NCI-H2029 (cell line): Measurements from ENCODE around the gene KLHDC7A.
A peak's percentile ranks its signal among the peaks of the same experiment; 100 is the strongest.

Experiments
- DNase-seq: peaks from one replicate; lab custom pipeline; 2025; lab: John Stamatoyannopoulos, UW

The KLHDC7A gene

DNA sequence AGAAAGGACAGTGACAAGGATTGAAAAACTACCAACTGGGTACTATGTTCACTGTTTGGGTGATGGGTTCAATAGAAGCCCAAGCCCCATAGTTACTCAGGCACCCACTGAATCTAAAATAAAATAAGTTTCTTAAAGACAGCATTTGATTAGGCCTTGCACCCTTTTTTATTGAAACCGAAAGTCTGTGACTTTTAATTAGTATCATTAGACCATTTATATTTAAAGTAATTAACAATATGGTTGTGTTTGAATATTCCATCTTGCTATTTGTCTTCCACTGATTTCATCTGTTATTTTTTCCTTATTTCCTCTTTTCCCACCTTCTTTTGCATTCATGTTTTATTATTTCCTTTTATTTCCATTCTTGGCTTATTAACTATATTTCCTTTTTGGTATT is 27.4 kb downstream of the KLHDC7A start:
- no peak for DNase-seq

DNA sequence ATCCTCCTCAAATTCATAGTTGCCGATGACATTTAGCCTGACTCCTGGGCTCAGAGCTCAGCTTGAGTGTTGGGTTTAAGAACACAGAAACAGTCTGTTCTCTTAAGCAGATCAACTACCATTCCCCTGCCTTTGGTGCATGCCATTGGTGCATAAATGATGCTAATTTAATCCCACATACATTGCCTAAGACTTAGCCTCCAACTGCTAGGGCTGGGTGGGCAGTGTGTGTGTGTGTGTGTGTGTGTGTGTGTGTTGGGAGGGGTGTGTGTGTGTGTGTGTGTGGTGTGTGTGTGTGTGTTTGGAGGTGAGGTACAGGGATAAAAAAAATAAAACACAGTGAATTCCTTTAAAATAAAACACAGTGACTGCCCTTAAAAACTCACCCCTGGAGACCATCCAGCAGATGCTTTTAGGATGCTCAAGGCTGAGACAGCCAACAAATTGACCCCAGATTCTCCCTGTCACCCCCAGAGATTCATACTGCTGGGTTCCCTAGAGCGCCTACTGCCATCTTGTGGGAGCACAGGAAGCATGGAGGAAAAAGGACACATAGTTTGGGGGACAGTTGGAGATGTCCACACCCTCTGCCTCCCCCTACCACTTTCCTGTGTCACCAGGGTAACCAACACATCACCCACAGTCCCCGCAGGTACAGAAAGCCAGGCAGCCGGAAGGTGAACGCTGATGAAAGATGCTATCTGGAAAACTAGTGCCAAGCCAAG is 30.6 kb downstream of the KLHDC7A start:
- no peak for DNase-seq

DNA sequence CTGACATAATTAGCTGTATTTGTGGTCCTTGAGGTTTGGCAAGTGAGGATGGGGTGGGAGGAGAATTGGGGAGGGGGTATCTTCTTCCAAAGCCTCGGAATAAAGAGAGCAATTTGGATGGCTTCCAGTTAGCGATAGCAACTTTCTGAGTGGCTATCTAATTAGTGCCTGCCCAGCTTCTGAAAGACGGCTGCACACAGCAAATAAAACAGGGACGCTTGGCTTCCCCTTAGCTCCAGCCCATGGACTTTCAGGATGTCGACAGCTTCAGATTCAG is 31.1 kb downstream of the KLHDC7A start:
- DNase-seq = peak; percentile 54

DNA sequence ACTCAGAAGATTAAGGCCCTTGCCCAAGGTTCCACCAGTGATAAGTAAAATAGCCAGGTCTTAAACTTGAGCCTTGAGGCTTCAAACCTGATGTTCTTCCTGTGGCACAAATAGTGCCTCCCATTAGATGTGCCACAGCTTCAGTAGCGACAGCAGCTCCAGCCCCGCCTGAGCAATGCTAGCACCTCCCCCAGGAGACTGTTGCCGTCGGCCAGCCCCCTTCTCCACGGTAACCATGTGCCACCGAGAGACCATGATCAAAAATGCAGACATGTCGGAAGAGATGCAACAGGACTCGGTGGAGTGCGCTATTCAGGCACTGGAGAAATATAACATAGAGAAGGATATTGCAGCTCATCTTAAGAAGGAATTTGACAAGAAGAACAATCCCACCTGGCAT is 32.2 kb downstream of the KLHDC7A start:
- no peak for DNase-seq

DNA sequence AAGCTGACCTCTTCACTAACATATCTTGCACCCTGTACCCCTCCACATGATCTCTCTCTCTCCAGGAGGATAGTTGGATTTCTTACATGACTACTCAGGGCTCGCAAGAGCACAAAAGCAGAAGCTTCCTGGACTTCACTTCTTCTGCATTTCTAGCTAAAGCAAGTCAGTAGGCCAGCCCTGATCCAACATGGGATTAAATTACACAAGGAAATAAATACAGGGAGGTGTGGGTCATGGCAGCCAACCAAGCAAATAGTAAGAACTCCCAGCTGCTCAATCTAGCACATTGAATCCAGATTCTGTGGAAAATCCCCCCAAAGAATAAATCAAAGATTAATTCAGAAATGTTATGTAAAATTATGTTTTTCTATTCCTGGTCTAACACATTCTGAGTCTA is 33.3 kb downstream of the KLHDC7A start:
- DNase-seq = peak; percentile 19

DNA sequence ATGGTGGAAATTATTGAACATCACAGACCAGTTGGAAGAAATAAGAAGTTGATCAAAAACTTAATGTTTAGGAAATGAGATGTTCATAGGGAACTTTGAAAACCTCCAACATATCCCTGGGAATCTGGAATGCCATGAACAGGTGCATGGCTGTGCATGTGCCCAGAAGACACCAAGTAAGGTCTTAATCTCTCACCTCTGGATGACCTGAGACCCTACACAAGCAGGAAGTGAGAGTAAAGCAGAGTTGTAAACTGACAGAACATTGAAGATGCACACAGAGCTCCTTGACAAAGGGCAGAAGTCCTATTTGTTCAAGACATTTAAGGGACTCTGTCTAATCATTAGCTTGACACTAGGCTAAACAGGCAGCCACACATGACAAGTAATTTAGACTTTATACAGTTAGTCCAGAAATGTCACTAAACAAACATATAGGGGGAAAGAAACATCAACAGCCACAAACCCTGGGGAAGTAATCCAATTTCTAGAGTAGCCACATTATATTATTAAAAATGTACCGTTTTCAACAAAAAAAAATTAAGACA is 34.5 kb downstream of the KLHDC7A start:
- no peak for DNase-seq

DNA sequence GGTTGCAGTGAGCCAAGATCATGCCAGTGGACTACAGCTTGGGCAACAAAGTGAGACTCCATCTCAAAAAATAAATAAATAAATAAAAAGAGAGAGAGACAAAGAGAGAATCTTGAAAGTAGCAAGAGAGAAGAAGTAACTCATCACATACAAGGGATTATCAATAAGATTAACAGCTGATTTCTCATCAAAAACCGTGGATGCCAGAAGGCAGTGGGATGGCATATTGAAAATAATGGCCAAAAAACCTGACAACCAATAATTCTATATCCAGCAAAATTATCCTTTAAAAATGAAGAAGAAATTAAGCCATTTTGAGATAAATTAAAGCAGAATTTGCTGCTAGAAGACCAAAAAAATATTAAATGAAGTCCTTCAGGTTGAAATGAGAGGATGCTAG is 35.7 kb downstream of the KLHDC7A start:
- DNase-seq = no peak

DNA sequence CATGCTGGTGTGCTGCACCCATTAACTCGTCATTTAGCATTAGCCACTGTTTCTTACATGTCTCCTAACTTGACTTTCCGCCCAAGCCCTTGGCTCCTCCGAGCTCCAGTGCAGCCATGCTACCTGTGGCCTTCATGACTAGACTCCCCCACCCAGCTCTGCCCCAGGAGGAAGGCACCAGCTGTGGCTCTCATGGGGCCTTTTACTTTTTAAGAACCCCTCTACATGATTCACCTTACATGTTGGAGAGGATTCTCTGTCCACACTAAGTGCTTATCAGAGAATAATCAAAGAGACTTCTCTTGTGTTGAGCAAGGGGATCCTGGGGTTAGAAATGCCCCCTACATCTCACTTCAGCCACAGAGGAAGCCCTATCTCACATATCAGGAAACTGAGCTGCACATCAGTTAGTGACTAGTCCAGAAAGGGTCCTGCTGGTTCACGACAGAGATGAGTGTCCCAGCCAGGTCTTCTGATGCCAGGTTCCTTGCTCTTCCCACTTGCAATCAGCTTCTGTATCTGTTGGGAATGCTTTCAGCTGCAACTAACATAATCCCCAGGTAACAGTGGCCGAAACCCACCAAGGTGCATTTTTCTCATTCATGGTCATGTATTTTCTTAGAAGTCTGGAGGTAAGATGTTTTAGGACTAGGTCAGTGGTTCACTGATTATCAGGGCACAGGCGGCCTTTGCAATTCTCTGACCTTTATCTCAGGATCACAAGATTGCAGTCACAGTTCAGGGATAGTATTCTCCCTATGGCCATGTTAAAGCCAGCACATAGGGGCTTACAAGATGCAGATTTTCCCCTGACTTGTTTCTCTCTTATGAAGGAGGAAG is 45.9 kb downstream of the KLHDC7A start:
- no peak for DNase-seq

DNA sequence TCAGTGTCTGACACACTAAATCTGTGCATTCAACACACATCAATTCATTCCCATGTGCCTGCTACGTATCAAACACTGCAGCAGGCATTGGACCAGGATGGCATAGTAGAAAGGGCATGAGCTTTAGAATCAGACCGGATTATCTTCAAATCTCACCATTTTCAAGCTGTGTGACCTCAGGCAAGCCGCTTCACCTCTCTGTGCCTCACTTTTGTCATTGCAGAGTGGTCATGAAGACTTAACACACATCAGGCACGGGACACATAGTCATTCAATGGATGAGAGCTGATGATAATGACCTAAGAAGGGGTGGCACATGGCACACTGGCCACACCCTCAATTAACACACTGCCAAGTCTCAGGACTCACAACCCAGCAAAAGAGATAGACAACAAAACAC is 46.8 kb downstream of the KLHDC7A start:
- no peak for DNase-seq

DNA sequence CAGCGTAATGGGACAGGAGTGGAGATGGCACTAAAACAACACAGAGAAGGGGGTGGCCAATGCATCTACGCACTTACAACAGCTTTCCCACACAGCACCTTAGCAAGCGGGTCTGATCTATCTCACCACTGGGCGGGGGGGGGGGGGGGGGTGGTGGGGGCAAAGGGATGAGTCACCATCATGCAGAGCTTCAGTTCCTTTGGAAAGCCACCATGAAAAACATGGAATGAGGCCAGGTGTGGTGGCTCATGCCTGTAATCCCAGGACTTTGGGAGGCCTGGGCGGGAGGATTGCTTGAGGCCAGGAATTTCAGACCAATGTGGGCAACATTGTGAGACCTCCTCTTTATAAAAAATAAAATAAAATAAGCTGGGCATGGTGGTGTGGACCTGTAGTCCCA is 47.2 kb downstream of the KLHDC7A start:
- no peak for DNase-seq

DNA sequence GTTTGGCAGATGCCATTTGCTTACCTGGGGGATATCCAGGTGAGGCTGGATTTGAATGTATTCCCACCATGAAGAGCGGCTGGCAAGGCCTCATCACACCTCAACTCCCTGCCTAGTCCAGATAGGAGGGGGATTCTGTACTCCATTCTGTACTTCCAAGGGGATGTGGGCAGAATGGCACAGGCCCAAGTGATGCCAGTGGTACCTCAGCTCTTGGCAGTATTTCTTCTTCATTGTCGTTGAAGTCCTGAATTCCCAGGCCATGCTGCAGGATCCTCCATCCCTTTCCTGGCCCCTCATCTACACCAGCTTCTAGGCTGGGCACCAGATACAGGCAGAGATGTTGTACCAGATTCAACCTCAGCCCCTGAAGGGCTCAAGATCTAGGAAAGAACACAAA is 47.9 kb downstream of the KLHDC7A start:
- no peak for DNase-seq

DNA sequence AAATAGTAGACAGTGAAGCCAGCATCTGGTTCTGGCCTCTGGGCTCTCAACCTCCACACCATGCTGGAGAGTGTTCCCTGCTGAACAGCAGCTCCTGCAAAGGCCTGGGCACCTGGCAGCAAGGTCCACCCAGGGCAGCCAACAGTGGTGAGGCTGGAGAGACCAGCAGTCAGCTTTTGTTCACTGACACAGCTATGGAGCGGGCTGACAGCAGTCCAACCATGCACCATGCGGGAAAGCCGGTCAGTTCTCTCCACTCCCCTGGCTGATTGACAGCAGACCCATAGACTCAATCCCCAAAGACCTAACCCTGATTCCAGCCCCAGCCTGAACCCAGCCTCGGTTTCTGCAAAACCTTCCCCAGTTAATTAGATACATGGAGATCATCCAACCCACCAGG is 49.0 kb downstream of the KLHDC7A start:
- no peak for DNase-seq

DNA sequence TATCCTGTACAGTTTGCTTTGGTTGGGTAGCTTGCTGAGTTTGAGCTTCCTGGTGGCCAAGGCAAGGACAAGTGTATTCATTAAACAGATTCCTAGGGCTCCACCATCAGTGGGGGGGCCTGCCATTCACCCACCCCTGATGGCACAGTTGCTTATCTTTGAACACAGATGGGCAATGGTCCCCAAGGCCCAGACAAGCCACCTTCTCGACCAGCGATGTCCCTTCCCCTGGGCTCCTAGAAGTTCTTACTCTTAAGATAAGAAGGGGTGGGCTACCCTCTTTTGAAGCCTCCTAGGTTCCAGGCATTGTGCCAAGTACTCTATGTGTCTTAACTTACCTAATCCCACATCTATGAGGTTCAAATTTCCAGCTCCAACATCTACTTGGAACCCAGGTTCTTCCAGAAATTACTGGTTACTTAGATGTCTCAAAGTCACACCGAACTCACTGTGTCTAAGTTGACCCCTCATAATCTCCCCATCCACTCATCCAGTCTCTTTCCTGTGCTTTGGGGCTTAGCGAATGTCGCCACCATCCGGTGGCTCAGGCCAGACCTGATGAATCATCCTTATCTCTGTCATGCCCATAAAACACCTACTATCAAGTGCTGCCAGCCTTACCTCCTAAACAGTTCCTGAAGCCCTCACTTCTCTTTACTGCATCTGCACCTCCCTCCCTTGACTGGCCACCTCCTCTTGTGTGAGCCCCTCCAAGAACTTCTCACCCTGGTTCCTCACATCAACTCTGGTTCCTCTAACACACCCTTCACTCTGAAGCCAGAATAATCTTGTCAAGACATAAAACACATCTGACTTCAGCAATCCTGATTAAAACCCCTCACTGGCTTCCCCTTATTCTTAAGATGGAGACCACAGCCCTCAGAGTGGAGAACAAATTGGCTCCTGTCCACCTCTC is 50.1 kb downstream of the KLHDC7A start:
- DNase-seq = no peak

DNA sequence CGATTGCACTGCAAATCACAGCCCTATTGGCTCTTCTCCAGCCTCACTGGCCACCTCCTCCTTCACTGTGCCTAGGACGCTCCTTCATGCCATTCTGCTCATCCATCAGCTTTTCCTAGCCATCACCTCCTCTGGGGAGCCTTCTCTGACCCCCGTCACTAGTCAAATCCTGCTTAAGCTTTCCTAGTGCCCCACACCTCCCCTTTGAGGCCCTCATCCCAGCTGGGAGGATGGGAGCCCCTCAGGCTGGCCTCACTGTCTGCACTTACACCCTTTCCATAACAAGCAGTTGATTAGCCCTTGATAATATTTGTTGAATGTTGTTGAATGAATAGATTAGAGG is 50.7 kb downstream of the KLHDC7A start:
- DNase-seq = no peak

DNA sequence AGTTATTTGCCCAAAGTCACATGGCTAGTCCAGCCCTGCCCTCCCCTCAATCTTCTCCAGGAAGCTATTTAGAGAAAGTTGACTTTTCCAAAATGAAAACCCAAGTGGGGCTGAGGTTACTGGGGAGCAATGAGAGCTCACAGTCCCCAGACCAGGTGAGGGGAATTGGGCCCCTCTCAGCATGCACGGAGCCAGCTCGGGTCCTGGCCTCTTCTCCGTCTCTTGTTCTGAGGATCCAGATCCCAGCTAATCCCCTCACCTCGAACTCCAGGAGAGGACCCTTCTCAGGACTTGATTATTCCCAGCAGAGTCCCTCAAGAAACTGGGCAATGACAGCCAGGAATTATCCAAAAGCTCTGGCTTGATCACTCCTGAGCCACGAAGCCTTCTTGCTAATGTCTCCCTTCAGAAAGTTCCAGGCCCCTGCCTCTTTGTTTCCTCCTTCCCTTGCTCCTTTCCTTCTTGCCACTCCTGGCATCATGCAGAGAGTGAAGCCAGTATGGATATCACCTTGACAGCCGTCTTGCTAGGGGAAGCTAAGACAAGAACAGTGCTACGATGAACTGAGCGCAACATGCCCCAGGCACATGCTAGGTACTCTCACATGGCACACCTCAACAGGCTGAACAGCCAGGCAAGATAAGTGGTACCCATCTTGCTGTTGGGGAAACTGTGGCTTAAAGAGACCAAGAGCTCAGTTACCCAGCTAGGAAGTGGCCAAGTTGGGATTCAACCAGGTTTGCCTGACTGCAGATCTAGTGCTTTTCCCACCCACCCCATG is 51.9 kb downstream of the KLHDC7A start:
- no peak for DNase-seq

DNA sequence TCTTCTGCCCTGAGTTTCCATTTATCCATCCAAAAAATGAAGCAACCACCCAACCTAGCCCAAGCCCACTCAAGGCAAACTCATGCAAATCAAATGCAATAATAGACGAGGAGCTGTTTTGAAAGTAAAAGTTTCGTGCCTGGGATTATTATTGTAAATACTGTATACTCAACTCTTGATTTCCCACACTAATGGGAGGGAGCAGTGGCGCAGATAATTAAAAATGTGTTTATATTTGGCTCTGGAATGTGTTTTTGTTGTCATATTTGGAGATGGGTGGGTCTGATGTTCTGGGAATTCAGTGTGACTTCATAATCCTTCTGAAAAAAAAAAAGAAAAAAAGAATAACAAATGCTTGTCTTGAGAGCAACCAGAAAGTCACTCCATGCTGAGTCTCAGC is 52.5 kb downstream of the KLHDC7A start:
- DNase-seq = no peak

DNA sequence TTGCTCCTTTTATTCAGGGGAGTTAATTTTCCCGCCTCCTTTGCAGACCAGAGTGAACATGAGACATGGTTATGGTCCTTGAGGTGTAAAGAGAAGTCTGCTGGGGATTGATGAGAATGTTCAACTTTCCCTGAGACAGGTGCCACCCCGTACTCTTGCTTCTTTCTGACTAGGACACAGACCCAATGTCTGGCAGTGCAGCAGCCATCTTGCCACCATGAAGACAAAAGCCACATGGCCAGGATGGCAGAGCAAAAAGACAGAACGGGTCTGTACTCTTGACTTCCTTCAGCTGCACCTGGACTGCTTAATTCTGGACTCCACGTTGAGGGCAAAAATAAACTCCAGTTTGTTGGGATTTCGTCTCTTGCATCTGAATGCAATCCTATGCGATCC is 54.1 kb downstream of the KLHDC7A start:
- no peak for DNase-seq
